ENCODE results near the gene PIGQ. TPM values are rescaled to one million over a fixed set of nuclear protein-coding genes. Genes with fewer than 3 reads are reported as not detected.

The PIGQ gene
- total and polyA plus RNA-seq, 2 of the 13 experiments (the other 11 are each of a cell fraction or from before 2014, with no cell fraction given), result 7.7 to 19.7 TPM

GRCh38 chr16:621526-622105 is 51.8 kb downstream of the PIGQ start:
- Histone ChIP-seq H3K9me3 (ENCODE audit: low read length) (no peaks in the 10 kb centered on the region), H2AFZ (ENCODE audit: low read length) (no peak overlapping the region), H3K36me3 (replicated peaks in 1 of 2; ENCODE audit: control insufficient read depth in 1 of 2, insufficient read depth in 2 of 2, low read length in 2 of 2) (no peaks in the 10 kb centered on the region), H3K27ac (ENCODE audit: extremely low read length, insufficient read depth, low read length) (no peak overlapping the region), H3K27me3 (ENCODE audit: control insufficient read depth in 1 of 2, insufficient read depth in 2 of 2, low read length in 2 of 2) (no peaks in the 10 kb centered on the region), H4K20me1 (ENCODE audit: insufficient read depth, low read length) (no peaks in the 10 kb centered on the region), H3K4me2 (ENCODE audit: low read depth, low read length) (no peak overlapping the region), H3K4me1 (ENCODE audit: insufficient read depth, low read length) (peaks cover 7% of the 10 kb centered on the region), H3K9ac (ENCODE audit: insufficient read depth, low read depth, low read length) (no peak overlapping the region), H3K79me2 (ENCODE audit: insufficient read depth, low read length) (no peaks in the 10 kb centered on the region), H3K4me3 (replicated peaks in 1 of 3; ENCODE audit: insufficient read depth in 1 of 3, low read depth in 2 of 3, low read length in 3 of 3) (no peak overlapping the region)
- no peak for TF ChIP-seq ISX (CRISPR knock-in tag; conservative IDR thresholded peaks at IDR 0.05)
- ChIA-PET CTCF (ENCODE audit: low intra/inter-chr PET ratio, low total read pairs) (no interaction called here), POLR2A (no interaction called here)
- in situ Hi-C loops (cut with HindIII; ENCODE audit: extremely low pct_ligation_motif_present, low pct_unique_long_range_greater_than_20kb) (no loop called here), intact Hi-C loops (cut with micrococcal nuclease; ENCODE audit: unreplicated experiment) (no loop called here)
- ATAC-seq (no peak), DNase-seq (ENCODE audit: low spot score) (no peak), FAIRE-seq (no peak)
- WGBS (ENCODE audit: low lambda C conversion rate), result 95% methylated on average over 20 of the region's 21 CpGs
- no TSS peak for BruUV-seq (replicated peaks)

GRCh38 chr16:622920-623280 is 53.1 kb downstream of the PIGQ start:
- no peak for FAIRE-seq
- DNase-seq (ENCODE audit: low spot score), result no peak
- no peaks in the 10 kb centered on the region for H3K79me2 ChIP-seq (ENCODE audit: insufficient read depth, low read length)
- no peak overlapping the region for H3K9ac ChIP-seq (ENCODE audit: insufficient read depth, low read depth, low read length)
- BruUV-seq (replicated peaks), result no TSS peak
- ATAC-seq, result no peak
- no peak overlapping the region for H2AFZ ChIP-seq (ENCODE audit: low read length)
- intact Hi-C loops (cut with micrococcal nuclease; ENCODE audit: unreplicated experiment) (no loop called here), in situ Hi-C loops (cut with HindIII; ENCODE audit: extremely low pct_ligation_motif_present, low pct_unique_long_range_greater_than_20kb) (no loop called here)
- no peaks in the 10 kb centered on the region for H3K4me1 ChIP-seq (ENCODE audit: insufficient read depth, low read length)
- WGBS (ENCODE audit: low lambda C conversion rate), result 97% methylated on average over 15 of the region's 17 CpGs
- H3K27me3 ChIP-seq (ENCODE audit: control insufficient read depth in 1 of 2, insufficient read depth in 2 of 2, low read length in 2 of 2), result no peaks in the 10 kb centered on the region
- no peaks in the 10 kb centered on the region for H4K20me1 ChIP-seq (ENCODE audit: insufficient read depth, low read length)
- ChIA-PET POLR2A (no interaction called here), CTCF (ENCODE audit: low intra/inter-chr PET ratio, low total read pairs) (no interaction called here)
- H3K4me3 ChIP-seq (replicated peaks in 1 of 3; ENCODE audit: insufficient read depth in 1 of 3, low read depth in 2 of 3, low read length in 3 of 3), result no peak overlapping the region
- no peaks in the 10 kb centered on the region for H3K9me3 ChIP-seq (ENCODE audit: low read length)
- no peak overlapping the region for H3K27ac ChIP-seq (ENCODE audit: extremely low read length, insufficient read depth, low read length)
- peaks cover 0 to 4% of the 10 kb centered on the region in 2 experiments; a peak in 2 of 5 replicates for H3K36me3 ChIP-seq (replicated peaks in 1 of 2; ENCODE audit: control insufficient read depth in 1 of 2, insufficient read depth in 2 of 2, low read length in 2 of 2)
- H3K4me2 ChIP-seq (ENCODE audit: low read depth, low read length), result no peak overlapping the region
- TF ChIP-seq TBP (CRISPR knock-in tag; IDR thresholded peaks at IDR 0.05) (no peak), MYC (CRISPR knock-in tag; IDR thresholded peaks at IDR 0.05; ENCODE audit: borderline replicate concordance) (no peak), SMYD3 (CRISPR knock-in tag; IDR thresholded peaks at IDR 0.05) (no peak), ZEB1 (IDR thresholded peaks at IDR 0.05; ENCODE audit: insufficient replicate concordance, low read depth) (no peak), SIN3A (IDR thresholded peaks at IDR 0.05; ENCODE audit: borderline replicate concordance, low read depth, low read length) (no peak), PHF8 (CRISPR knock-in tag; IDR thresholded peaks at IDR 0.05) (no peak), GATAD2A (CRISPR knock-in tag; IDR thresholded peaks at IDR 0.05) (no peak), FOXP4 (CRISPR knock-in tag; IDR thresholded peaks at IDR 0.05) (no peak), NFRKB (IDR thresholded peaks at IDR 0.05) (no peak), ZXDC (CRISPR knock-in tag; IDR thresholded peaks at IDR 0.05) (no peak), SP140L (CRISPR knock-in tag; IDR thresholded peaks at IDR 0.05; ENCODE audit: borderline replicate concordance) (no peak)

Measured in HepG2 (cell line).